HCT116 (cell line): ENCODE measurements around the gene PAEP. TPM values are rescaled to one million over a fixed set of nuclear protein-coding genes. Genes with fewer than 3 reads are reported as not detected.

ENCODE experiments used
- ATAC-seq: fragments of 200-7000 bp; cut with Tn5 transposase; 2 replicates; pipeline ENCODE4 v1.9.1; 2020; ENCODE audit warnings: mild to moderate bottlenecking, moderate library complexity
- BruUV-seq: library from RNA; stranded (reverse); fragments of 400-500 nt; replicated peaks from 2 replicates; lab custom pipeline; 2021; lab: Mats Ljungman, UMichigan
- CTCF ChIA-PET: fragments of 300-600 bp; sonication (Branson Sonifier 250); formaldehyde crosslinking; loops from one replicate; lab custom pipeline; 2021; ENCODE audit warnings: antibody characterized with exemption; lab: Charles Lee
- POLR2A ChIA-PET: fragments of 300-600, 350-600 bp; sonication (Branson Sonifier 250); formaldehyde crosslinking; loops from one replicate; lab custom pipeline; 2021; ENCODE audit warnings: antibody characterized with exemption; lab: Charles Lee
- RAD21 ChIA-PET, 2 experiments: fragments of 300-600 bp; sonication (Branson Sonifier 250); formaldehyde crosslinking; loops; one replicate each; lab custom pipeline; 2023; ENCODE audit warnings: low total read pairs in 2 of 2; ENCODE audit not compliant: uncharacterized antibody in 2 of 2, unreplicated experiment in 2 of 2, low non-redundant PET in 1 of 2; lab: Charles Lee
- DNase-seq: peaks from one replicate; pipeline ENCODE4 v3.0.0-alpha.2; 2010; ENCODE audit warnings: low read depth, low spot score
- H2AFZ ChIP-seq: fragments of 200-600 bp; shearing (Covaris generic), sonication (generic); 2 replicates; pipeline ENCODE4 v1.6.1; 2017; ENCODE audit warnings: low read depth, mixed run types, mixed read lengths, antibody characterized with exemption, low read length; ENCODE audit not compliant: poor library complexity, severe bottlenecking
- H3K27ac ChIP-seq: 2 replicates; pipeline ENCODE4 v1.5.1; 2012; ENCODE audit warnings: low read depth, low read length
- H3K27me3 ChIP-seq: fragments of 200-600 bp; sonication (generic); 2 replicates; pipeline ENCODE4 v1.6.1; 2016; ENCODE audit warnings: mixed run types, low read length, mixed read lengths; ENCODE audit not compliant: insufficient read depth
- H3K36me3 ChIP-seq, 2 experiments: fragments of 200-500 bp in 1 of 2; fragments of 200-600 bp in 1 of 2; sonication (Bioruptor generic) in 1 of 2; sonication (generic) in 1 of 2; 2 replicates each; pipeline versions ENCODE4 v1.5.1 to v1.6.1; 2014 to 2016; ENCODE audit warnings: low read length in 2 of 2, inconsistent platforms in 1 of 2, mixed read lengths in 1 of 2, mixed run types in 1 of 2; ENCODE audit not compliant: insufficient read depth in 2 of 2, control insufficient read depth in 1 of 2
- H3K4me1 ChIP-seq, 2 experiments: fragments of 200-600 bp in 1 of 2; sonication (generic) in 1 of 2; 2 replicates each; pipeline versions ENCODE4 v1.5.1 to v1.6.1; 2012 to 2017; ENCODE audit warnings: low read length in 2 of 2, inconsistent platforms in 1 of 2, mild to moderate bottlenecking in 1 of 2, mixed read lengths in 1 of 2, mixed run types in 1 of 2, moderate library complexity in 1 of 2; ENCODE audit not compliant: insufficient read depth in 2 of 2, control insufficient read depth in 1 of 2
- H3K4me2 ChIP-seq: fragments of 200-600 bp; sonication (generic); 2 replicates; pipeline ENCODE4 v1.6.1; 2017; ENCODE audit warnings: mixed run types, low read length, mixed read lengths
- H3K4me3 ChIP-seq, 2 experiments: fragments of 200-600 bp in 1 of 2; sonication (generic) in 1 of 2; replicated peaks in 1 of 2; 2 replicates each; pipeline ENCODE4 v1.5.1; 2011 to 2016; ENCODE audit warnings: low read length in 2 of 2, control low read depth in 1 of 2, low read depth in 1 of 2, mild to moderate bottlenecking in 1 of 2, mixed read lengths in 1 of 2, mixed run types in 1 of 2
- H3K79me2 ChIP-seq: fragments of 200-600 bp; sonication (generic); 2 replicates; pipeline ENCODE4 v1.6.1; 2017; ENCODE audit warnings: mild to moderate bottlenecking, mixed run types, low read length, moderate library complexity, mixed read lengths; ENCODE audit not compliant: insufficient read depth
- H3K9ac ChIP-seq: fragments of 200-600 bp; sonication (generic); 2 replicates; pipeline ENCODE4 v1.6.1; 2016; ENCODE audit warnings: low read length, mixed read lengths
- H3K9me2 ChIP-seq: fragments of 200-600 bp; sonication (generic), shearing (Covaris generic); 2 replicates; pipeline ENCODE4 v1.6.1; 2017; ENCODE audit warnings: mixed run types, mild to moderate bottlenecking, moderate library complexity; ENCODE audit not compliant: insufficient read depth
- H3K9me3 ChIP-seq, 2 experiments: fragments of 200-500 bp in 1 of 2; fragments of 200-600 bp in 1 of 2; sonication (Bioruptor generic) in 1 of 2; sonication (generic) in 1 of 2; 2 replicates each; pipeline ENCODE4 v1.6.1; 2014 to 2017; ENCODE audit warnings: low read length in 2 of 2, mixed read lengths in 2 of 2, inconsistent platforms in 1 of 2, low read depth in 1 of 2, mild to moderate bottlenecking in 1 of 2, mixed run types in 1 of 2, moderate library complexity in 1 of 2; ENCODE audit not compliant: control insufficient read depth in 1 of 2, insufficient read depth in 1 of 2
- H4K20me1 ChIP-seq: fragments of 200-600 bp; sonication (generic), shearing (Covaris generic); 2 replicates; pipeline ENCODE4 v1.6.1; 2017; ENCODE audit warnings: mixed run types, mild to moderate bottlenecking, moderate library complexity; ENCODE audit not compliant: insufficient read depth
- ATF3 ChIP-seq: IDR thresholded peaks from 2 replicates; pipeline ENCODE4 v1.6.1; 2012
- CBX3 ChIP-seq: IDR thresholded peaks from 2 replicates; pipeline ENCODE4 v1.6.1; 2012; ENCODE audit warnings: low read depth
- CEBPB ChIP-seq: IDR thresholded peaks from 2 replicates; pipeline ENCODE4 v1.6.1; 2012; ENCODE audit warnings: low read depth
- EGR1 ChIP-seq: IDR thresholded peaks from 2 replicates; pipeline ENCODE4 v1.6.1; 2012; ENCODE audit warnings: low read depth
- EZH2 ChIP-seq: fragments of 200-600 bp; sonication (generic); IDR thresholded peaks from 2 replicates; pipeline ENCODE4 v1.6.1; 2017; ENCODE audit warnings: antibody characterized with exemption, mixed run types
- JUND ChIP-seq: IDR thresholded peaks from 2 replicates; pipeline ENCODE4 v1.6.1; 2012
- MAX ChIP-seq: IDR thresholded peaks from 2 replicates; pipeline ENCODE4 v1.6.1; 2012
- POLR2A ChIP-seq: IDR thresholded peaks from 2 replicates; pipeline ENCODE4 v1.7.0; 2011; ENCODE audit warnings: borderline replicate concordance; ENCODE audit not compliant: insufficient read depth, insufficient read length; ENCODE audit errors: extremely low read depth
- RAD21 ChIP-seq: IDR thresholded peaks from 2 replicates; pipeline ENCODE4 v1.6.1; 2012; ENCODE audit warnings: low read depth, mild to moderate bottlenecking
- REST ChIP-seq: IDR thresholded peaks from 2 replicates; pipeline ENCODE4 v1.6.1; 2012; ENCODE audit warnings: low read depth
- SIN3A ChIP-seq: IDR thresholded peaks from 2 replicates; pipeline ENCODE4 v1.6.1; 2012; ENCODE audit warnings: low read depth
- SP1 ChIP-seq: IDR thresholded peaks from 2 replicates; pipeline ENCODE4 v1.6.1; 2012; ENCODE audit warnings: low read depth
- SRF ChIP-seq: IDR thresholded peaks from 2 replicates; pipeline ENCODE4 v1.6.1; 2012; ENCODE audit warnings: low read depth
- ZNF274 ChIP-seq: fragments of 200-500 bp; sonication (Bioruptor generic); IDR thresholded peaks from 2 replicates; pipeline ENCODE4 v1.6.1; 2014; ENCODE audit warnings: mild to moderate bottlenecking, low read depth, low read length, inconsistent platforms
- intact Hi-C: fragments of 100-400 bp; cut with micrococcal nuclease; formaldehyde crosslinking; loops from 2 replicates; pipeline ENCODE4 v1.10.0; 2022
- total RNA-seq: library from RNA; stranded (reverse); gene quantifications from one replicate; pipeline ENCODE4 v1.2.1, GENCODE V29; 2021; ENCODE audit not compliant: unreplicated experiment

PAEP gene
- total RNA-seq, 1 experiment from 2014 or later: not detected

- TF ChIP-seq CEBPB: no peak
- TF ChIP-seq EZH2: no peak
- no peak for TF ChIP-seq JUND
- no peak for TF ChIP-seq SIN3A
- TF ChIP-seq ATF3: no peak
- no peak for TF ChIP-seq SRF
- no peak for TF ChIP-seq MAX
- no peak for TF ChIP-seq RAD21
- no peak for TF ChIP-seq ZNF274
- no peak for TF ChIP-seq SP1
- TF ChIP-seq EGR1: no peak
- no TSS peak for BruUV-seq
- no peak overlapping the region for H3K4me2 ChIP-seq
- ChIA-PET CTCF (no interaction called here), RAD21 (no interaction called here), POLR2A (no interaction called here)
- no peaks in the 10 kb centered on the region for H3K9me3 ChIP-seq
- no peak overlapping the region for H3K27ac ChIP-seq
- no peaks in the 10 kb centered on the region for H3K9me2 ChIP-seq
- H3K4me3 ChIP-seq: no peak overlapping the region
- no peaks in the 10 kb centered on the region for H3K4me1 ChIP-seq
- no peak overlapping the region for H3K9ac ChIP-seq
- H3K36me3 ChIP-seq: no peaks in the 10 kb centered on the region
- no peak overlapping the region for H2AFZ ChIP-seq
- H3K27me3 ChIP-seq: no peaks in the 10 kb centered on the region
- H3K79me2 ChIP-seq: no peaks in the 10 kb centered on the region
- no peaks in the 10 kb centered on the region for H4K20me1 ChIP-seq
- ATAC-seq (no peak), DNase-seq (no peak)
- intact Hi-C loops: no loop called here
Measured at GRCh38 chr9:135587658-135588057, 26.1 kb downstream of the PAEP start.

- intact Hi-C loops: no loop called here
- no peak overlapping the region for H2AFZ ChIP-seq
- DNase-seq (no peak), ATAC-seq (no peak)
- RAD21 ChIA-PET: no interaction called here
- no peak overlapping the region for H3K4me2 ChIP-seq
- no peak overlapping the region for H3K4me3 ChIP-seq
- no peaks in the 10 kb centered on the region for H4K20me1 ChIP-seq
- no peaks in the 10 kb centered on the region for H3K9me2 ChIP-seq
- no peak overlapping the region for H3K9ac ChIP-seq
- CTCF ChIA-PET: no interaction called here
- TF ChIP-seq ZNF274 (no peak), CBX3 (no peak), ATF3 (no peak), REST (no peak), POLR2A (no peak)
- no peaks in the 10 kb centered on the region for H3K9me3 ChIP-seq
- no TSS peak for BruUV-seq
- H3K36me3 ChIP-seq: no peaks in the 10 kb centered on the region
- no peaks in the 10 kb centered on the region for H3K27me3 ChIP-seq
- no peaks in the 10 kb centered on the region for H3K79me2 ChIP-seq
- H3K27ac ChIP-seq: no peak overlapping the region
- no peaks in the 10 kb centered on the region for H3K4me1 ChIP-seq
- POLR2A ChIA-PET: no interaction called here
Measured at GRCh38 chr9:135588371-135588770, 26.8 kb downstream of the PAEP start.
